ENCODE data around the gene KCNQ5.

Gene KCNQ5

DNA sequence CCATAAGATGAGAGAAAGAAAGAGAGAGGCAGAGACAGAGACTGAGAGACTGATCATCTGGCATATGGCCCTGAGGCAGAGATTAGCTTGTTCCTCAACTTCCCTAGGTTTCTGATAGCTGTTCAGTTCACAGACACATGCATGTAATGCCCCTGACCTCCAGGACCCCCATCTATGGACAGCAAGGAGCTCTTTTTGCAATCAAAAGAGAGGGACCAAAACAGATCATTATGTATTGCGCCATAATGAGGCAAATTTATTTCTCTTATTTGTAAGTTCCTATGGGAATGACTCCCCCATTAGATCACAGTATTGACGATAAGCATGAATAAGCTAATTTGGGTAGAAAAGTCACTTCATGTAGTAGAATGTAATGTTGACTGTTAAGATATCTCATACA lies 25.6 kb downstream of the KCNQ5 start:
- H3K4me2 ChIP-seq (ENCODE audit: low read depth, low read length, poor library complexity, severe bottlenecking) = no peak overlapping the region
- no peak for TF ChIP-seq EZH2phosphoT487 (conservative IDR thresholded peaks at IDR 0.05; ENCODE audit: low read length)
- TF ChIP-seq, protein P1, sequence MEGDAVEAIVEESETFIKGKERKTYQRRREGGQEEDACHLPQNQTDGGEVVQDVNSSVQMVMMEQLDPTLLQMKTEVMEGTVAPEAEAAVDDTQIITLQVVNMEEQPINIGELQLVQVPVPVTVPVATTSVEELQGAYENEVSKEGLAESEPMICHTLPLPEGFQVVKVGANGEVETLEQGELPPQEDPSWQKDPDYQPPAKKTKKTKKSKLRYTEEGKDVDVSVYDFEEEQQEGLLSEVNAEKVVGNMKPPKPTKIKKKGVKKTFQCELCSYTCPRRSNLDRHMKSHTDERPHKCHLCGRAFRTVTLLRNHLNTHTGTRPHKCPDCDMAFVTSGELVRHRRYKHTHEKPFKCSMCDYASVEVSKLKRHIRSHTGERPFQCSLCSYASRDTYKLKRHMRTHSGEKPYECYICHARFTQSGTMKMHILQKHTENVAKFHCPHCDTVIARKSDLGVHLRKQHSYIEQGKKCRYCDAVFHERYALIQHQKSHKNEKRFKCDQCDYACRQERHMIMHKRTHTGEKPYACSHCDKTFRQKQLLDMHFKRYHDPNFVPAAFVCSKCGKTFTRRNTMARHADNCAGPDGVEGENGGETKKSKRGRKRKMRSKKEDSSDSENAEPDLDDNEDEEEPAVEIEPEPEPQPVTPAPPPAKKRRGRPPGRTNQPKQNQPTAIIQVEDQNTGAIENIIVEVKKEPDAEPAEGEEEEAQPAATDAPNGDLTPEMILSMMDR (IDR thresholded peaks at IDR 0.05; ENCODE audit: insufficient read depth, low read length, poor library complexity, severe bottlenecking) = no peak
- H3K27ac ChIP-seq (ENCODE audit: low read depth, low read length) = no peak overlapping the region
- H3K9me3 ChIP-seq (ENCODE audit: insufficient read depth, low read length) = no peaks in the 10 kb centered on the region
- H4K20me1 ChIP-seq (ENCODE audit: low read depth, low read length) = no peaks in the 10 kb centered on the region
- H2AFZ ChIP-seq (ENCODE audit: low read depth, low read length, severe bottlenecking) = no peak overlapping the region
- no peaks in the 10 kb centered on the region for H3K27me3 ChIP-seq (ENCODE audit: low read length)
- H3K9ac ChIP-seq (ENCODE audit: low read length) = no peak overlapping the region
- no peaks in the 10 kb centered on the region for H3K9me2 ChIP-seq (replicated peaks; ENCODE audit: insufficient read depth, low read length)
- no peak overlapping the region for H3K4me3 ChIP-seq (ENCODE audit: insufficient read depth, low read length, poor library complexity, severe bottlenecking)
- H3K36me3 ChIP-seq (ENCODE audit: low read length) = 0 out of 2 replicates have a peak, but pooled peaks cover 3% of the 10 kb centered on the region
- peaks cover 98% of the 10 kb centered on the region for H3K79me2 ChIP-seq (ENCODE audit: insufficient read depth, low read length)
- H3F3A ChIP-seq (ENCODE audit: insufficient read depth) = no peaks in the 10 kb centered on the region; the same call in 1 of the 2 replicates

DNA sequence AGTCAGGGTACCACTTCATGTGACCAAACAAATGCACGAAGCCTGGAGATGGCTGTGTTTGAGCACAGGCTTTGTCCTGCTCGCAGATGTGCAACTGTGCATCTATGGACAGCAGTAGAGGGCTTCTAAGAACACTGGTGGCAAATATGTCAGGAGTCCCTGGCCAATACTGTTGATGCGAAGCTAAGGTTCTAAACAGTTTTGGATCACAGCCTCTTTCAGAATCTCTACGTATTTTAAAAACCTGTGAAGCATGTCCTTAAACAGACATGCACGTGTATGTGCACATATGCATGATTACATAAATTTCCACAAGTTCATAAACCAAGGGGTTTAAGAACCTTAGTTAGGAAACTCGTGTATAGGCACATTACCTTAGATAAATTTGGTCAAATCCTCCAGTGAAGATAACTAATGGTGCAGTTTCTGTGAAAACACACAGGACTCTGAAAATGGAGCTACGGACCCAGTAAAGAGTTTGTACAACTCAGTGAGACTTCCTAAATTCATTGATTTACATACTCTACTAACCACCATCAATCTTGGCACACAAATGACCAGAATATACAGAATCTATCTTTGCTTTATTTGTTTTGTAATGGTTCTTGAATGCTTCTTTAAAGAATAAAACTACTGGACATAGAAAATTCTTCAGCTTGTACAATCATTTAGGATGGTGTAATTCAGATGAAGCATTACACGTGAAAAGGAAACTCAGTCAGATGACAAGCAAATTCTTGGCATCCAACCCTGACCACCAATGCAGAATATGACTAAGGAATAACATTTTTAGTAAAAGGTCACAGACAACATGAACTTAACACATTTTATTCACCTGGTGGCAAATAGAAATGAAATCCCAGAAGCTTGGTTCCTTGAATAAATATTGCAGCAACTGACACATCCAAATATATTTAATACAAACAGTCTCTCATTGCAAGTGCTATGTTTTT lies 27.4 kb downstream of the KCNQ5 start:
- Histone ChIP-seq H3K27me3 (ENCODE audit: low read length) (no peaks in the 10 kb centered on the region), H3K9me2 (replicated peaks; ENCODE audit: insufficient read depth, low read length) (no peaks in the 10 kb centered on the region), H4K20me1 (ENCODE audit: low read depth, low read length) (peaks cover 6% of the 10 kb centered on the region; the same call in 1 of the 2 replicates), H2AFZ (ENCODE audit: low read depth, low read length, severe bottlenecking) (no peak overlapping the region), H3K4me2 (ENCODE audit: low read depth, low read length, poor library complexity, severe bottlenecking) (peak overlapping the region; percentile 50), H3K9ac (ENCODE audit: low read length) (no peak overlapping the region), H3K27ac (ENCODE audit: low read depth, low read length) (peak overlapping the region; percentile 30; the same call in 1 of the 2 replicates), H3F3A (ENCODE audit: insufficient read depth) (no peaks in the 10 kb centered on the region; the same call in none of the 2 replicates), H3K9me3 (ENCODE audit: insufficient read depth, low read length) (no peaks in the 10 kb centered on the region), H3K79me2 (ENCODE audit: insufficient read depth, low read length) (peaks cover 98% of the 10 kb centered on the region), H3K4me3 (ENCODE audit: insufficient read depth, low read length, poor library complexity, severe bottlenecking) (no peak overlapping the region), H3K36me3 (ENCODE audit: low read length) (0 out of 2 replicates have a peak, but pooled peaks cover 3% of the 10 kb centered on the region)
- TF ChIP-seq EZH2phosphoT487 (conservative IDR thresholded peaks at IDR 0.05; ENCODE audit: low read length) = no peak
- TF ChIP-seq, protein P1 (IDR thresholded peaks at IDR 0.05; ENCODE audit: insufficient read depth, low read length, poor library complexity, severe bottlenecking) = no peak

DNA sequence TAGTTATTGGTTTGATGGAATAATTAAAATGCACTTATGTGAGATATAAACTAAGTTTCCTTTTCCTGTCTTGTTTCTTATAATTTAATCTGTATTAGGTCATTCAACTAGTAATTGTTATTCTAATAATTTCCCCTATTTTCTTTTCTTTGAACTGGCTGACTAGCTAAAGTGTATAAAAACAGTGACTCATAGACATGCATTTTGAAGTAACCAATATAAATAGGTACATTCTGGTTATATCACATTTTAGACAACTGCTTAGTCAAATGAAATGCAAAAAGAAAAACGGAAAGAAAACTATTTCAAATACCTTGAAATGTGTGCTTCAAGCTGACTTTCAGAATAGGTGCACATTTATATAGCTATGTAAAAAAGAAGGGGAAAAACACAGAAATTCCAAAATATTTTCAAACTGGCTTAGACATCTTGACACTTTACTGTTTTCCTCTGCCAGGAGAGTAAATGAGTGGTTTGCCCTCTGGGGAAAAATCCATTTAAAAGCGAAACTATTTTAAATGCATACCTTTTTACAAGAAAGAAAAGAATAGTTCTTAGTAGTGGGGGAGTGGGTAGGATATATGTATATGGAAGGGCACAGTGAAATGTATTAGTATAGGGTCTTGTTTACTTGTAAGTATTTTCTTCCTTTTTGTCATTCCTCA lies 28.3 kb downstream of the KCNQ5 start:
- peaks cover 6% of the 10 kb centered on the region; the same call in 1 of the 2 replicates for H4K20me1 ChIP-seq (ENCODE audit: low read depth, low read length)
- H3K27ac ChIP-seq (ENCODE audit: low read depth, low read length) = peak overlapping the region; percentile 30; the same call in 1 of the 2 replicates
- peaks cover 98% of the 10 kb centered on the region for H3K79me2 ChIP-seq (ENCODE audit: insufficient read depth, low read length)
- no peaks in the 10 kb centered on the region for H3K9me3 ChIP-seq (ENCODE audit: insufficient read depth, low read length)
- H3K9ac ChIP-seq (ENCODE audit: low read length) = no peak overlapping the region
- no peak overlapping the region for H3K4me3 ChIP-seq (ENCODE audit: insufficient read depth, low read length, poor library complexity, severe bottlenecking)
- no peaks in the 10 kb centered on the region for H3K27me3 ChIP-seq (ENCODE audit: low read length)
- peak overlapping the region; percentile 50 for H3K4me2 ChIP-seq (ENCODE audit: low read depth, low read length, poor library complexity, severe bottlenecking)
- TF ChIP-seq, protein P1 (IDR thresholded peaks at IDR 0.05; ENCODE audit: insufficient read depth, low read length, poor library complexity, severe bottlenecking) = no peak
- TF ChIP-seq EZH2phosphoT487 (conservative IDR thresholded peaks at IDR 0.05; ENCODE audit: low read length) = no peak
- no peaks in the 10 kb centered on the region; the same call in none of the 2 replicates for H3F3A ChIP-seq (ENCODE audit: insufficient read depth)
- H2AFZ ChIP-seq (ENCODE audit: low read depth, low read length, severe bottlenecking) = no peak overlapping the region
- no peaks in the 10 kb centered on the region for H3K9me2 ChIP-seq (replicated peaks; ENCODE audit: insufficient read depth, low read length)
- 0 out of 2 replicates have a peak, but pooled peaks cover 3% of the 10 kb centered on the region for H3K36me3 ChIP-seq (ENCODE audit: low read length)

Data from SU-DHL-6 (cell line).